ENCODE measurements around the gene RBM3.

RBM3 gene

GRCh38 chrX:48573690-48574269 is 504 bp upstream of the RBM3 start:
- no peak for DNase-seq

DNA sequence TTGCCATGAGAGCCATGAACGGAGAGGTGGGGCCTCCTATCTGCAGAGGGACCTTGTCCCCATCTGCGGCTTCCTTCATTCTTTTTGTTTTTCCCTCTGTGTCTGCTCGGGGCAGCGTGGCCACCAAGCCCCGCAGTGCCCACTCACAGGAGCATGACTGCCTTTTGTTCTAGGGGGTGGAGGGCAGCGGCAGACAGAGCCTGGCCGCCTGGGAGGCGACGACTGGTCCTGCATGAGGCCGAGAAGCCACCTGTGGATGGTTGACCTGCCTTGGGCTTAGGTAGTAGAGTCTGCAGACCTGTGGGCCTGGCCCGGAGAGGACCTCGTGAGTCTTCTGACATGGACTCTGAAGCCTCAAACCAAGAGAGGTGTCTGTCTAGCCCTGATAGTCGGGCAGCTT is 1.4 kb downstream of the RBM3 start:
- DNase-seq: no peak

DNA sequence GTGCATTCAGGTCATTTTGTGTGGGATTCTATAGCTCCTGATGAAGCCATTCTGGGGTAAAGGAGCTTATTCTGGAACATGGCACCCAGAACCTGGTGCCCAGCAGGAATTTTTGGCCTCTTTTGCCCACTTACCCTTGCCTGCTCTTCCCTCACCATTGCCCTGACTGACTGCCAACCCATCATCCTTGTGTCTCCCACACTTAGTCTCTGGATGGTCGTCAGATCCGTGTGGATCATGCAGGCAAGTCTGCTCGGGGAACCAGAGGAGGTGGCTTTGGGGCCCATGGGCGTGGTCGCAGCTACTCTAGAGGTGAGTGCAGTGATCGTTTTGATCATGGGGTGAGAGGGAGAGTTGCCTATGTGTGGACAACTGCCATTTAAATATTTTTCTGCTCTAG is 1.8 kb downstream of the RBM3 start:
- DNase-seq: no peak

- no peak for DNase-seq
These were observed 4.4 kb downstream of the RBM3 start for GRCh38 chrX:48578661-48579128.

GRCh38 chrX:48579259-48579658 is 5.0 kb downstream of the RBM3 start:
- no peak for DNase-seq

DNA sequence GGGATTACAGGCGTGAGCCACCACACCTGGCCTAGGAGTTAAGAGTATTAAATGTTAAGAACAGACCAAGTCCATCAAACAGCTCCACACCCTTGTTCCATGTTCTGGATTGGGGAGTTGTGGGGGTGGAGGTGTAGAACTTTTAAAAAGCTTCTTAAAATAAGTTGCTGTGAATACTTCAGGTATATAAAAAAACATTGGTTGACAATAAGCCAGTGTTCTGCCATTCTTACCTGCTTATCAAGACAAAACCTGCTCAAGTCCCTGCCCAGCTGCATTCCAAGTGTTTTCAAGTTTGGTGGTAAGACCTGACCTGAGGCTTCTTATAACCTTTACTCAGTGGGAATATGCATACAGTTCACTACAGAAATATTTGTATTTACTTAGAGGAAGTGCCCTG is 6.4 kb downstream of the RBM3 start:
- no peak for DNase-seq

GRCh38 chrX:48584698-48585097 is 10.4 kb downstream of the RBM3 start:
- no peak for DNase-seq

DNA sequence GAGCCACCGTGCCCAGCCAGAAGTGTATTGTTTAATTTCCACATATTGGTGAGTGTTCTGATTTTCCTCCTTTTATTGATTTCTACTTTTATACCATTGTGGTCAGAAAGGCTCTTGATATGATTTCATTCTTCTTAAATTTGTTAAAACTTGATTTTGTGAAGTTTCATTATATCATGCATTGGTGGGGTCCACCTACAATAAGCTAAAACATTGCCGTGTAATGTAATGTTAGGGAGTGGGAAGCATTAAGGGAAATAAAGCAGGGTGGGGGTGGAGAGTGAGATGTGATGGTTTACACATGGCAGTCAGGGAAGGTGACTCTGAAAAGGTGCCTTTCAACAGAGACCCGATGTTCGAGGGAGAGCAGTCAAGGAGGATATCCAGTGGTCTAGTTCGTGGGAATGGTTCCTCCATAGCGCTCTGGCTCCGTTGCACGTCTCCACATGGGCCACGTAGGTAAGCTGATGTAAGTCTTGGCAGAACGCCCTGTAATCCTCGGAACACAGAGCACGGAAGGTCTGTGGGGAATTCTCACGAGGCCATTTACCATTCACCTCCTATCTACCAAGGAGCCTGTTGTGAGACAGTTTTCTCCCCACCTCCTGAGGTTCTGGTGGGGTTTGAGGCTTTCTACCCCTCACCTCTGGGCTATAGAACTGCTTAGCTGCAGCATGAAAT is 15.3 kb downstream of the RBM3 start:
- no peak for DNase-seq

DNA sequence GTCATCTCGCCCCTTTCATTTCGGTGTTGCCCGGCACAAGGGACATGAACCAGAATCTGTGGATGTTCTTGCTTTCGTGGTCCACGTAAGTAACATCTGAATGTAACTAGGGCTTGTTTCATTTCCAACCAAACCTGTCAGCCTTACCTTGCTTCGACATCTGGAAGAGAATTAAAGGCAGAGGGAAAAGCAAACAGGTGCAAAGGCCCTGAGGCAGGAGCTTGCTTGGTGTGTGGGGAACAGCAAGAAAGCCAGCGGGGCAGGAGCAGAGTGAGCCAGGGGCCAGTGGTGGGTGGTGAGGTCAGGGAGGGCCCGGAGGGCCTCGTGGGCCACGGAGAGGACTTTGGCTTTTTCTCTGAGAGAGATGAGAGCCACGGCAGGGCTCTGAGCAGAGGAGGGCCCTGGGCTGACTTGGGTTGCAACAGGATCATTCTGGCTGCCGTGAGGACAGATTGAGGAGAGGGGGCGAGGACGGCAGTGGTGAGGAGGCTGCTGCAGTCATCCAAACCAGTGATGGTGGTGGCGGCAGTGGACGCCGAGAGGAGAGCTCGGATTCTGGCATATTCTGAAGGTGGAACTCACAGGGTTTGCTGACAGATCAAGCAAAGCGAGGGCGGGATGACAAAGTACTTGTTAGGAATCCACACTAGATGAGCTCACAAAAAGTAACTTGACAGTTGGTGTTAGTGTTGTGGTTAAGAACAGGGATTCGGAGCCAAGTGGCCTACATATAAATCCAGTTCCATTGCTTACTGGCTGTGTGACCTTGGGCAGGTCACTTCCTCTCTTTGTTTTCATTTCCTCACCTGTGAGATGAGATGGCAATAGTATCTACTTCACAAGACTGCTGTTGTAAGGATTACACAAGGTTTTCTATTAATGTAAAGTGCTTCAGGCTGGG is 16.2 kb downstream of the RBM3 start:
- DNase-seq: no peak

DNA sequence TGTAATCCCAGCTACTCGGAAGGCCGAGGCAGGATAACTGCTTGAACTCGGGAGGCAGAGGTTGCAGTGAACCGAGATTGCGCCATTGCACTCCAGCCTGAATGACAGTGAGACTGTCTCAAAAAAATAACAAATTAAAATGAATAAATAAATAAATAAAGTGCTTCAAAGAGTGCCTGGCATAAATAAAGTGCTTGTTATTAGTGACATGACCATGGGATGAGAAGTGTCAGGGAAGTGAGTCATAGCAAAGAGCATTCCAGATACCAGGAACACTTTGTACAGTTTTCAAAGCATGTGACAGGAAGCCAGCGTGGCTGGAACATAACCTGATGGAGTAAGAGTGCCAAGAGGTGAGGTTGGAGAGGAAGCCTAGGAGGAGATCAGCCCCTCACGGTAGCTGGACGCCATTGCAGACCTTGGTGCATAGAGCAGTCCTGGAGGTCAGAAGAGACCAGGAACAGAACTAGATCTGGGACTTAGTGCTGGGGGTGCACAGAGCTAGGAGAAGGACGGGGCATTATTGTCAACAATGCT is 17.0 kb downstream of the RBM3 start:
- no peak for DNase-seq

- DNase-seq: no peak
These were observed 18.7 kb downstream of the RBM3 start for GRCh38 chrX:48592971-48593370.

DNA sequence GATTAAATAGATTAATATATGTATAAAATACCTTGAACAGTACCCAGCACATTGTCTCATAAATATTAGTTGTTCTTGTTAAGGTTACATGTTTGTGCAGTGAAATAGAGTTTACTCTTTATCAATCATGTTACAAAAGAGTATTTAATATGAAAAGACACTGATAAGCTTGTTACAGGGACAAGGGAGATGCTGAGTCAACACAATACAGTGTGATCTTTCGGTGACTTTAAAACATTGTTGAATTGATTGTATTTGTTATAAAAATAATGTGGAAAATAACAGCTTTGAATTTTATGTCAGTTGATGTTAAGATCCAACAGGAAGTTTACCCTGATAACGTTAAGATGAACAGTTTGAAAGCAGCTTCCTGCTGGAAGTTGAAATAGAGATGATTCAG is 21.6 kb downstream of the RBM3 start:
- no peak for DNase-seq

- peak; percentile 90 for DNase-seq
These were observed 23.3 kb downstream of the RBM3 start, which contains the start of gene WDR13 for GRCh38 chrX:48597353-48598264. Gene WDR13, plus strand, starts transcription at chrX:48597492. Its CDS starts 505 bp downstream, at chrX:48597997.

- DNase-seq: no peak
These were observed 24.3 kb downstream of the RBM3 start for GRCh38 chrX:48598614-48599013.

DNA sequence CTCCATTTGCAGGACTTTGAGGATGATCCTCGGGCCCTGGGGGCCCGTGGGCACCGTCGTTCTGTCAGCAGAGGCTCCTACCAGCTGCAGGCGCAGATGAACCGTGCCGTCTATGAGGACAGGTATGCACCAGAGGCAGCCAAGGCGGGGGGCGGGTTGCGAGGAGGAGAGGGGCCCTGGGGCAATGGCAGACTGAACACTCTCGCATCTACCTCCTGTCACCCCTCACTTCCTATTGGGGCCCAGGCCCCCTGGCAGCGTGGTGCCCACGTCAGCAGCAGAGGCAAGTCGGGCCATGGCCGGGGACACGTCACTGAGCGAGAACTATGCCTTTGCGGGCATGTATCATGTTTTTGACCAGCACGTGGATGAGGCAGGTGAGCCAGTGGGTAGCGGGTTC is 25.1 kb downstream of the RBM3 start:
- no peak for DNase-seq

DNA sequence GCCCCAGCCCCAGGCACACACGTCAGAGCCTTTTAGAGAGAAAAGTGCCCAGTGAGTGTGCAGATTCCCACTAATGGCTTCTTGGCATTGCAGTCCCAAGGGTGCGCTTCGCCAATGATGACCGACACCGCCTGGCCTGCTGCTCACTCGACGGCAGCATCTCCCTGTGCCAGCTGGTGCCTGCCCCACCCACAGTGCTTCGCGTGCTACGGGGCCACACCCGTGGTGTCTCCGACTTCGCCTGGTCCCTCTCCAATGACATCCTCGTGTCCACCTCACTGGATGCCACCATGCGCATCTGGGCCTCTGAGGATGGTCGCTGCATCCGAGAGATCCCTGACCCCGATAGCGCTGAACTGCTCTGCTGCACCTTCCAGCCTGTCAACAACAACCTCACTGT is 25.9 kb downstream of the RBM3 start:
- DNase-seq: no peak

- no peak for DNase-seq
These were observed 27.6 kb downstream of the RBM3 start for GRCh38 chrX:48601741-48602394.

GRCh38 chrX:48604701-48605100 is 30.4 kb downstream of the RBM3 start:
- no peak for DNase-seq

GRCh38 chrX:48606091-48606490 is 31.8 kb downstream of the RBM3 start:
- DNase-seq: no peak

GRCh38 chrX:48611703-48612102 is 37.4 kb downstream of the RBM3 start:
- DNase-seq: no peak

- DNase-seq: no peak
These were observed 39.3 kb downstream of the RBM3 start for GRCh38 chrX:48613502-48614160.

All from right kidney (tissue), 1 donor.